Right atrium auricular region (tissue), 2 donors: Measurements from ENCODE around the gene NDUFAB1. TPM values are rescaled to one million over a fixed set of nuclear protein-coding genes. Genes with fewer than 3 reads are reported as not detected.
A peak's percentile ranks its signal among the peaks of the same experiment; 100 is the strongest.

ENCODE experiments used
- DNase-seq: peaks from one replicate; pipeline ENCODE4 v3.0.0-alpha.2; 2019; ENCODE audit warnings: low spot score
- H3K27ac ChIP-seq, 2 donors: fragments of 200-600 bp; sonication (generic); 1 replicate in 1 of 2; 2 replicates in 1 of 2; pipeline ENCODE4 v1.5.1; 2016 to 2019
- H3K27me3 ChIP-seq, 2 donors: fragments of 200-600 bp; sonication (generic); one replicate each; pipeline versions ENCODE4 v1.5.1 to v1.6.0; 2017 to 2019
- H3K36me3 ChIP-seq: fragments of 200-600 bp; sonication (generic); one replicate; pipeline ENCODE4 v1.5.1; 2016
- H3K4me1 ChIP-seq, 2 donors: fragments of 200-600 bp; sonication (generic); one replicate each; pipeline versions ENCODE4 v1.5.1 to v1.6.0; 2017 to 2019
- H3K4me3 ChIP-seq, 2 donors: fragments of 200-600 bp; sonication (generic); 1 replicate in 1 of 2; 2 replicates in 1 of 2; pipeline ENCODE4 v1.5.1; 2017 to 2019; ENCODE audit warnings: mild to moderate bottlenecking in 1 of 2, moderate library complexity in 1 of 2
- H3K9me3 ChIP-seq, 2 donors: fragments of 200-600 bp; sonication (generic); one replicate each; pipeline ENCODE4 v1.5.1; 2019
- total RNA-seq, 2 donors: library from RNA; depleted of rRNA; stranded (reverse); fragments of >200 nt; gene quantifications; one replicate each; pipeline ENCODE4 v1.1.0, GENCODE V29; 2016
- TF ChIP-seq, protein P1 (sequence below), 2 donors: fragments of 200-600 bp; sonication (generic); IDR thresholded peaks; one replicate each; pipeline ENCODE4 v1.5.1; 2019; ENCODE audit warnings: antibody characterized with exemption in 2 of 2

Gene NDUFAB1
- 100 to 1,000 TPM; 478 to 774 TPM for total RNA-seq

DNA sequence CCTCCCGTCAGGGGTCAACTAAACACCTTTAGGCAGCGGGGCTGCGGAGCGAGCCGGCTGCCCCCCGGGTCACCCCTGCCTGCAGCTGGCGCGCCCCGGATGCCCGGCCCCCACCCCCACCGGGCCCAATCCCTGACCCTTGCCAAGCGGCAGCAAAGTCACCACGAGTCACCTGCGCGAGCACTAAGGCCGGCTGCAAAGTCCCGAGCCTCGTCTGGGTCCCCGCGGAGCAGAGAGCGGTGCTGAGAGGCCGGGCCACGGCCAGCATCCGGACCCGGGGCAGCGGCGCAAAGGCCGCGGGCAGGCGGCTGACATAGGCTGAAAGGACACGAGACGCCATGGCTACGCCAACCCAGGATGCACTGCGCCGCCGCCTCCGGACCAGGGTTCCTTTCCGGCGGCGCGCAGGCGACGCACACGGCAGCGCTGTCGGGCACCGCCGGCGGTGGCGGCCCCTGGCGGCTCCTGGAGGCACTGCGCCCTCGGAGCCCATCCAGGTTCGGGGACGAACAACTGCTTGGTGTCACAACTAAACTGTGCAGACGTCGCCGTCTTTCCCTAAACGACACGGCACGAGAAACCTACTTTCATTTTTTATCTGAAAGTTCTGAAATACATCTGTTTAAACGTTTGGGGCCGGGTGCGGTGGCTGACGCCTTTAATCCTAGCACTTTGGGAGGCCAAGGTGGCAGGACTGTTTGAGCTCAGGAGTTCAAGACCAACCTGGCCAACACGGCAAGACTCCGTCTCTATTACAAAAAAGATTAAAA, at the start of gene NDUFAB1:
NDUFAB1 (minus strand) TSS at position 366 of the 770 bp plus-strand sequence; CDS start at position 340, 26 bp downstream.
- Histone ChIP-seq H3K36me3 (peaks cover 22% of the 10 kb centered on the region), H3K4me3 (peak within 1 kb of the TSS; percentile 71 to 81), H3K9me3 (no peaks in the 10 kb centered on the region), H3K27me3 (no peaks in the 10 kb centered on the region), H3K4me1 (peaks cover 0 to 43% of the 10 kb centered on the region in 2 donors), H3K27ac (peak within 1 kb of the TSS; percentile 87 to 88)
- DNase-seq, result peak; percentile 85
- TF ChIP-seq, protein P1, sequence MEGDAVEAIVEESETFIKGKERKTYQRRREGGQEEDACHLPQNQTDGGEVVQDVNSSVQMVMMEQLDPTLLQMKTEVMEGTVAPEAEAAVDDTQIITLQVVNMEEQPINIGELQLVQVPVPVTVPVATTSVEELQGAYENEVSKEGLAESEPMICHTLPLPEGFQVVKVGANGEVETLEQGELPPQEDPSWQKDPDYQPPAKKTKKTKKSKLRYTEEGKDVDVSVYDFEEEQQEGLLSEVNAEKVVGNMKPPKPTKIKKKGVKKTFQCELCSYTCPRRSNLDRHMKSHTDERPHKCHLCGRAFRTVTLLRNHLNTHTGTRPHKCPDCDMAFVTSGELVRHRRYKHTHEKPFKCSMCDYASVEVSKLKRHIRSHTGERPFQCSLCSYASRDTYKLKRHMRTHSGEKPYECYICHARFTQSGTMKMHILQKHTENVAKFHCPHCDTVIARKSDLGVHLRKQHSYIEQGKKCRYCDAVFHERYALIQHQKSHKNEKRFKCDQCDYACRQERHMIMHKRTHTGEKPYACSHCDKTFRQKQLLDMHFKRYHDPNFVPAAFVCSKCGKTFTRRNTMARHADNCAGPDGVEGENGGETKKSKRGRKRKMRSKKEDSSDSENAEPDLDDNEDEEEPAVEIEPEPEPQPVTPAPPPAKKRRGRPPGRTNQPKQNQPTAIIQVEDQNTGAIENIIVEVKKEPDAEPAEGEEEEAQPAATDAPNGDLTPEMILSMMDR (IDR thresholded peaks at IDR 0.05), result peak; percentile 99 to 100

DNA sequence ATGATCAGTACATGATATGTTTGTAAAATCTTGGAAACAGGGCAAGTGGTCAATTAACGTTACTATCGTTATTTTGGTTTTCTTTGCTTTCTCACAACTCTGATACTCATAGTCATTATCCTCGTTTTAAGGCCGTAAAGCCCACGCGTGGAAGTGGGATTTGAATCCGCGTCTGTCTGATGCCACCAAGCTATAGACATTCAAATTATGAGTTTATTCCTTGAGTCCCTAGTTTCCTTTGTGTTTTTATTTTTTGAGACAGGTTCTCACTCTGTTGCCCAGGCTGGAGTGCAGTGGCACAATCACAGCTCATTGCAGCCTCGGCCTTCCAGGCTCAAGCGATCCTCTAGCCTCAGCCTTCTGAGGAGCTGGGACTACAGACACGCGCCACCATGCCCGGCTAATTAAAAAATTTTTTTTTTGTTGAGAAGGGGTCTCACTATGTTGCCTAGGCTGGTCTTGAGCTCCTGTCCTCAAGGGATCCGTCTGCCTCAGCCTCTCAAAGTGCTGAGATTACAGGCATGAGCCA, 46.2 kb upstream of the NDUFAB1 start:
- no peaks in the 10 kb centered on the region for H3K9me3 ChIP-seq
- TF ChIP-seq, protein P1 (IDR thresholded peaks at IDR 0.05), result no peak
- peaks cover 12% of the 10 kb centered on the region for H3K36me3 ChIP-seq
- no peak overlapping the region for H3K27ac ChIP-seq
- H3K4me1 ChIP-seq, result peaks cover 0 to 23% of the 10 kb centered on the region in 2 donors
- peak overlapping the region; percentile 71 to 99 for H3K4me3 ChIP-seq
- DNase-seq, result no peak
- H3K27me3 ChIP-seq, result no peaks in the 10 kb centered on the region

DNA sequence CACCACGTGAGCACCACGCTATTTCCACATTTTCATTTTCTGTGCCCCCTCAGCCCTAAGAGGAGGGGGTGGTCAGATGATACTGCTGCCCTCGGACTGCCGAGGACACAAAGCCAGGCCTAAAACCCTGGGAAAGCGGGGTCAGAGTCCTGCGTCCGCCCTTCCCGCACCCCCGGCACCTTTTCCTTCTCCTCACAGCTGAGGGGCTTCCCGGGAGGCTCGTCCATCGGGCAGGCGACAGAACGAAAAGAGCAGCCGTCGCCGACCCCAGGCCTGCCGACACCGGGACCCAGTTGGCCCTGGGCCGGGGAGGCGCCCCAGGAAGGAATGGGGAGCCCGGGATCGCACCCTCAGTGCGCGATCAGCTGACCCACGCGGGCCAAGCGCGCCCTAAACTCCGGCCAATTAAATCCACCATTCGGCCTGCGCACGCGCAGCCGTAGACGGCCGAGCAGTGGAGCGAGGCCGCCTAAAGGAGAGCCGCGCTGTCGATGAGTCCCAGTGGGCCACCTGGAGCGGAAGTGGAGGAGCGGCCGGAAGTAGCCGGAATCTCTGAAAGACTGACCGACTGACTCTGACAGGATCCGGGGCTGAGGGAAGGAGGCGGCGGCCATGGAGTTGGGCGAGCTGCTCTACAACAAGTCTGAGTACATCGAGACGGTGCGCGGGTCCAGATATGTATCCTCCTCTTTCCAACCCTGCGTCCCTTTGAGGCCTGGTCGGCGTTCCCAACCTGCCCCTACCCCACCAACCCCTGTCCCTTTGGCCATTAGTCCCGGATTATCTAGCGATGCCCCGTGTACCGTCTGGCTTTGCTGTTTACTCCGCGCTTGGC, 45.0 kb upstream of the NDUFAB1 start, which contains the start of the genes DCTN5 and PALB2:
DCTN5 (plus strand) TSS at position 536 of the 835 bp plus-strand sequence; CDS start at position 613, 77 bp downstream.
PALB2 (minus strand) TSS at position 380 of the 835 bp plus-strand sequence; CDS start at position 227, 153 bp downstream.
- no peaks in the 10 kb centered on the region for H3K9me3 ChIP-seq
- H3K4me3 ChIP-seq, result peak within 1 kb of the TSS; percentile 71 to 99
- H3K4me1 ChIP-seq, result peaks cover 0 to 23% of the 10 kb centered on the region in 2 donors
- peak; percentile 94 for DNase-seq
- peaks cover 15% of the 10 kb centered on the region for H3K36me3 ChIP-seq
- TF ChIP-seq, protein P1 (IDR thresholded peaks at IDR 0.05), result no peak
- H3K27me3 ChIP-seq, result no peaks in the 10 kb centered on the region
- H3K27ac ChIP-seq, result peak within 1 kb of the TSS; percentile 72 to 82

DNA sequence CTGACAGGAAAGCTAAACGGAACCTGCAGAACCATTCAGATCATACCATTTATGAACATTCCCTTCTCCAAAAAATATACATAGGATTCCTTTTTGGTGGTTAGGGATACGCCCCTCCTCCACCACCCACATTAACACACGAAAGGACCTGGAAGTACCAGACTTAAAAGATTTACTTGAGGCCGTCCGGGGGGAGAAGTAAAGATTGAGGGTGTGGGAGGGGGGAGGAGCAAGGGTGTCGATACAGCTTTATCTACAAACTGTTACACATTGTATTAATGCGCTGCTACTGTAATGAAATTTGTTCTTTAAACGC, 44.5 kb upstream of the NDUFAB1 start:
- no peak for DNase-seq
- H3K27ac ChIP-seq, result peak overlapping the region; percentile 72 to 82
- TF ChIP-seq, protein P1 (IDR thresholded peaks at IDR 0.05), result no peak
- H3K36me3 ChIP-seq, result peaks cover 17% of the 10 kb centered on the region
- H3K4me1 ChIP-seq, result peaks cover 0 to 23% of the 10 kb centered on the region in 2 donors
- H3K9me3 ChIP-seq, result no peaks in the 10 kb centered on the region
- no peaks in the 10 kb centered on the region for H3K27me3 ChIP-seq
- peak overlapping the region; percentile 71 to 99 for H3K4me3 ChIP-seq

DNA sequence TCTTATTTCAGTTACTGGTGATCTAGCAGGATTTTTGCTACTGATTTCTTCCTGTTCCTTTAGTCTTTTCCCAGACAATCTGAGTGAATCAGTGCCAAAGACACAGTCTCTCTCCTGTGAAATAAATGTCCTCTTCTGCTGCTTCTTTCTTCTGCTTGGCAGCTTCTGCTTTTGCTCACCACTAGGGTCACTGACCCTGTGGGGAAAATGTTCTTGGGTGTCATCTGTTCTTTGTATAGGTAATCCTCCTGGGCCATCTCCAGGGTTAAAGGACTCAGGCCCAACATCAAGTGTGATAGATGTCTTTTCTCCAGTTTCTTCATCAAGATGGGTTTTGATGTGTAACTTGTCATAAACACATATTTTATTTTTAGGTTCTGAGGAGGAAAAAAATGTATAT, 39.8 kb upstream of the NDUFAB1 start:
- Histone ChIP-seq H3K27ac (no peak overlapping the region), H3K9me3 (no peaks in the 10 kb centered on the region), H3K4me1 (peaks cover 0 to 12% of the 10 kb centered on the region in 2 donors), H3K4me3 (no peak overlapping the region), H3K27me3 (no peaks in the 10 kb centered on the region), H3K36me3 (peaks cover 16% of the 10 kb centered on the region)
- TF ChIP-seq, protein P1 (IDR thresholded peaks at IDR 0.05), result no peak
- DNase-seq, result no peak
